SKM-1 treated with dmso at 0.1 percent for 144 hours (cell line): Measurements from ENCODE around the gene HPS4.

ENCODE experiments used
- DNase-seq: peaks from one replicate; lab custom pipeline; 2025; ENCODE audit not compliant: unreplicated experiment; lab: John Stamatoyannopoulos, UW

Gene HPS4

DNA sequence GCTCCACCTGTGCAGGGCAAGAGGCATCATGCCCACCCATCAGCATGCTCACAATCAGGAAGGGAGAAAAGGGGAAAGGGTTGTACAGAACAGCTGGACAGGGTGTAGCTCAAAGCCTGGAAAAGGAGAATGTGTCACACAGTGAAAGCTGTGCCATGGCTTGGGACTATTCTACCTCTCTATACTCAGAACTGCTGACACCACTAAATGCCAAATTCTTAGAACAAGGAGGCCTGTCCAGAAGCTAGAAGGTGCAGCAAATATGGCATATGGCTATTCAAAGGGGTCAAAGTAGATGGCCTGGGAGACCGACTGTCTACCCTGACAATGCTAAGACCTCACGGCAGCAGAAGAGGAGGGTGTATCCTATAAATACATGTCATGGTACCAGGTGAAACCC is 12.8 kb downstream of the HPS4 start:
- DNase-seq, result no peak

- DNase-seq, result no peak
Observed at GRCh38 chr22:26466196-26466595, 17.4 kb downstream of the HPS4 start.

GRCh38 chr22:26464312-26464711 is 19.3 kb downstream of the HPS4 start:
- DNase-seq, result no peak

GRCh38 chr22:26463688-26464087 is 19.9 kb downstream of the HPS4 start:
- DNase-seq, result no peak

- DNase-seq, result no peak
Observed at GRCh38 chr22:26463101-26463661, 20.4 kb downstream of the HPS4 start.

GRCh38 chr22:26462641-26463040 is 20.9 kb downstream of the HPS4 start:
- DNase-seq, result no peak

- DNase-seq, result no peak
Observed at GRCh38 chr22:26462051-26462450, 21.5 kb downstream of the HPS4 start.

GRCh38 chr22:26461188-26461810 is 22.3 kb downstream of the HPS4 start:
- no peak for DNase-seq

GRCh38 chr22:26460202-26460601 is 23.4 kb downstream of the HPS4 start:
- DNase-seq, result no peak

DNA sequence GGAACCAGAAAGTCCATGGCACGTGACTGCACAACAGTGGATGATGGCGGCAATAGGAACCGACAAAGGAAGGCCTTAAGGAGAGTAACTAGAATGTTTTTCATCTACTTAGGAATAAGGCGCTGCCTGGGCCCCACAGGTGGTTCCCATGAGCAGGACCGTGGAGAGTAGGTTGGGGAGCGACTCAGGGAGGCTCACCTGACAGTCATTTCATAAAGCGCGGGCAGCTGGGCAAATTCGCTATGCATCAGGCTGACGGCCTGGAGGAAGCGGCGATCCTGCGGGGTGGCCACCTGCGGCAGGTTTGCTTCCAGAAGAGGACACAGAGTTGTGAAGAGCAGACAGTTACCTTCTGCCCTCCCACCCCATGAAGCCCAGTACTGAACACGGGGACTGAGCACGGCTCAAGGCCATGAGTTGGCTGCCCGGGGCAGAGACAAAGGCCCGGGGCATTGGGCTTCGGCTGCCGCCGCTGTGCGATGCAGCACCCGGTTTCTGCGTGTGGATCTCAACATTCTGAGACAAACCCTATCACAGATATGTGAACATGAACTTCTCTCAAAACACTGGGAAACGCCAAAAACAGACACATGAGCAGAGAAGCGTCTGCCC is 25.8 kb downstream of the HPS4 start:
- no peak for DNase-seq

DNA sequence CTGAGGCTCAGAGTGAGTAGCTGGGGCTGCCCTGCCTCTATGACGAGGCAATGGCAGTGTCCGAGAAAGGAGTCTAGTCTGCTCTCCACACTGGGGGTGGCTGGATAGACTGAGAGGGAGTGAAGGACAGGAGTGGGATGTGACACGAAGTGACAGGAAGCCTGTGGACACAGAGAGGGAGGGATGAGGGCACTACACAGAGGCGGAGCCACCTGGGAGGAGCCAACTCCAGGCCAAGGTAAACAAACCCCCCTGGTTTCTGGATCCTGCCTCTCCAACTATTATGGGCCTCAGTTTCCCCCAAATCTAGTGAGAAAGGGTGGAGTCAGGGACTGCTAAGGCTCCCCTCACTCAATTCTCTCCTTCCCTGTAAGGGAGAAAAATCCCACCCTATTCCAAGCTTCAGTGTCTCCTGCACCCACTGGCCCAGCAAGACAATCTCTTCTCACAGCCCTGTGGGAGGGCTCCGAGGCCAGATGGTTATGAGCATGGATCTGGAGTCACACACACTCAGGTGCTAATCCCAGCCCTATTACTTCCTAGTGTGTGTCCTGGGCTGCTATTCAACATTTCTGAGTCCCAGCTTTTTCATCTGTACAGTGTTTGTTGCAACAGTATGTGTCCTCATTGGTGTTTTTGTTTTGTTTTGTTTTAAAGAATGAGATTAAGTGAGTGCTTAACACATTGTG is 29.6 kb downstream of the HPS4 start:
- DNase-seq, result no peak

GRCh38 chr22:26453216-26453615 is 30.4 kb downstream of the HPS4 start:
- DNase-seq, result no peak

DNA sequence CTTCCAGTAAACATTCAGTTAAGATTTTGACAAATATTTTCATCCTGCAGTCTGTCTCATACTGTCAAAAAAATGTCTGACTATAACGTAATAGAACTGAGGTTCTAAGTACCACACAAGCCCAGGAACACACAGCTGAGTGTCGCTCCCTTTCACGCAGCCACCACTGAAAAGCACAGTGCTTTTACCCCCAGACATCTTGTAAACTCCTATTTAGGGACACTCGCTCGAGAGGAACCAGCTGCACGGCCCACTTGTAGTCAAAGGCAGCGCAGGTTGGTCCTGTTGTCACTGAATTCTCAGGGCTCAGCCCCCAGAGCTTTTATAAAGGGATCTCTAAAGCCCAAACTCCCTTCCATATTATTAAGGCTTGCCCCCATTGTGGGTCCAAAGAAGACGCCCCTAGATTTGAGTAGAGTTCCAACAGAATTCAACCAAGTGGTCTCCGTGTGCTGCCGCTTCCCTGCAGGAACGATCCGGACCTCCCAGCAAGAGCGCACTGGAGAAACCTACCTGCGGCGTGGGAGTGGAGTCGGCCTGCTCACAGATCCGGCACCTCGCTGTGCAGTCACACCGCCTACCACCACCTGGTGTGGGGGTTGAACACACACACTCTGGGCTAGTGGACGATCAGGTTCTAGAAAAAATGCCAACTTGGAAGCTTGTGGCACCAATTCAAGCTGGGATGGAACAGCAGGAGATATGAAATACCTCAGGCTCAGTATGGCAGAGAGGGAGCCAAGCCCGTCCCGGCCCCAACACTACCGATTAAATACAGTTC is 31.2 kb downstream of the HPS4 start:
- DNase-seq, result no peak

DNA sequence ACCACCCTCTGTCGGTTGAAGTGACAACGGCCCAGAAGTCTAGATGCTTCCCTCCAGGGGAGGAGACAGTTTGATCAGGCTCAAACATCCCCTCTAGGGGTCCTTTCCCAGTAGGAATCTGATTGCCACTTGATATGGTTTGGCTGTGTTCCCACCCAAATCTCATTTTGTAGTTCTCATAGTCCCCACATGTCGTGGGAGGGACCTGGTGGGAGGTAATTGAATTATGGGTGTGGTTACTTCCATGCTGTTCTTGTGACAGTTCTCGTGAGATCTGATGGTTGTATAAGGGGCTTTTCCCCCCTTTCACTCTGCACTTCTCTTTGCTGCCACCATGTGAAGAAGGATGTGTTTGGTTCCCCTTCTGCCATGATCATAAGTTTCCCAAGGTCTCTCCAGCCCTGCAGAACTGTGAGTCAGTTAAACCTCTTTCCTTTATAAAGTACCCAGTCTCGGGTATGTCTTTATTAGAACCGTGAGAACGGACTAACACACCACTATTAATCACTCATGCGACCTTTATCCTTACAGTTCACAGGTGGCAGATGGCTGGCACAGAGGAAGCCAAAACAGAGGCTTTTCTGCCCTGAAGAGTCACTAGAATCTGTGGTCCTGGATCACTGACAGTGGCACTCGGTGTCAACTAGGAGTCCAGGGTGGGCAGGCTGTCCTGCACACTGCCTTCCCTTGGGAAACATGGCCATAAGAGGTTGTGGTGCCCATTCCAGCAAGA is 33.0 kb downstream of the HPS4 start:
- no peak for DNase-seq

GRCh38 chr22:26448941-26449340 is 34.6 kb downstream of the HPS4 start:
- no peak for DNase-seq

DNA sequence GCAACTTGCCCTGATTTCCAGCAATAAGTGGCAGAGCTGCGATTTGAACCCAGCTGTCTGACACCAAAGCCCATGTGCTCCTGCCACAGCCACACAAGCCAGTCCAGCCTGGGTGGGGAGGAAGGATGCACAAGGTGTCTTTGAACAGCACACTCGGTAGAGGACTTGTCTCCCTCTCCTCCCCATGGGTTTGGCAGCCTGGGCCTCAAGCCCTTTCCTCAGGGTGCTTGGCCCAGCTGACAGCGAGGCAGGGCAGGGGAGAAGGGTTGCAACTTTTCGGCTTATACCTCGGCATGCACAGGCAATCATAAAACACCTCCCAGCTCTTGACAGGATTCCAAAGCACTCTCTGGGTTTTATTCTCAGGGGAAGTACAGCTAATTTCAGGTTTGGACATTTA is 35.2 kb downstream of the HPS4 start:
- no peak for DNase-seq

- no peak for DNase-seq
Observed at GRCh38 chr22:26447584-26448329, 35.8 kb downstream of the HPS4 start.

- no peak for DNase-seq
Observed at GRCh38 chr22:26446808-26447515, 36.6 kb downstream of the HPS4 start.

DNA sequence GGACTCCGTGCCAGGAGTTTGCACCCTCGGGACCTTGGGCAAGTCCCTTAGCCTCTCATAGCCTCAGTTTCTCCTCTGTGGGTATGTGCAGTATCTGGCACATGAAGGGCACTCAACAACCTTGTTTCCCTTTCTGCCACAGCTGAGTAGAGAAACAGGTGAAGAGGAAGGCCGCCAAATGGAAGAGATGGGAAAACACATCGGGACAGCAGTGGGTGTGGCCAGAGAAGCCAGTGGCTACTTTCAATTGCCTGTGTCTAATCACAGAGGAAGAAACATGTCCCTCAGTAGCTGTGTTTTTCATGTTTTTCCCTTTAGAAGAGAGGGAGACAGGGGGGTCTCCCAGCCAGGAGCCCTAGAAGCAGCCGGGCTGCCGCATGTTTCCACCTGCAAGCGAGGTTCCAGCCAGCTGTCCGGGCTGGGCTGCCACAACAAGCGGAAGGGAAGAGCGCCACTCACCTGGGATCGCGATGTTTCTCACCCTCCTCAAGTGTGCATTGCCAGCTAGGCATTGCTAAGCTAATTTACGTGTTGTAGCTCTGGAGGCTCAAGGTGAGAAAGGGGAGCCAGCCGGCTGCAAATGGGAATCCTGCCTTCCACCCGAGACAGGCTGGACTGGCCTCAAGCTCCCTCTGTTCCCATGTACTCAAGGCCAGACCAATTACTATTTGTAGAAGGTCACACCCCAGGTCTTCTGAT is 37.9 kb downstream of the HPS4 start:
- no peak for DNase-seq
